ENCODE data around the gene CCBE1.

GRCh38 chr18:59657012-59657411, 40.2 kb downstream of the CCBE1 start:
- TF ChIP-seq USF2 (IDR thresholded peaks at IDR 0.05; ENCODE audit: low read depth, low read length) (no peak), POLR2A (IDR thresholded peaks at IDR 0.05; ENCODE audit: low read depth, low read length) (no peak), CTCF (conservative IDR thresholded peaks at IDR 0.05; ENCODE audit: low read depth, low read length) (no peak)

All from IMR-90 (cell line).